IMR-90 (cell line): Measurements from ENCODE around the gene ABHD17A. TPM values are rescaled to one million over a fixed set of nuclear protein-coding genes. Genes with fewer than 3 reads are reported as not detected.

Experiments used
- ATAC-seq: fragments of 200-7000 bp; cut with Tn5 transposase; 2 replicates; pipeline ENCODE4 v1.9.1; 2020; ENCODE audit warnings: low read depth, mild to moderate bottlenecking, moderate library complexity
- BruUV-seq: library from RNA; stranded (reverse); fragments of 400-500 nt; replicated peaks from 2 replicates; lab custom pipeline; 2021; lab: Mats Ljungman, UMichigan
- CTCF ChIA-PET: fragments of 300-600 bp; formaldehyde crosslinking; extraction: SDS; loops from one replicate; lab custom pipeline; 2021; ENCODE audit warnings: antibody characterized with exemption; lab: Yijun Ruan, JAX
- POLR2A ChIA-PET: fragments of 300-600 bp; sonication (Branson Sonifier 250); formaldehyde crosslinking; loops from one replicate; lab custom pipeline; 2022; ENCODE audit warnings: antibody characterized with exemption; ENCODE audit not compliant: unreplicated experiment; lab: Charles Lee
- DNase-seq: peaks from one replicate; pipeline ENCODE4 v3.0.0; 2013
- H2AFZ ChIP-seq: replicated peaks from 2 replicates; pipeline ENCODE3; 2013; ENCODE audit warnings: low read length, mild to moderate bottlenecking; ENCODE audit not compliant: poor library complexity
- H2AK5ac ChIP-seq: 2 replicates; pipeline ENCODE4 v1.6.1; 2013; ENCODE audit warnings: low read depth, low read length, inconsistent platforms
- H2AK9ac ChIP-seq: replicated peaks from 2 replicates; pipeline ENCODE3; 2013; ENCODE audit warnings: mild to moderate bottlenecking, low read depth, low read length, moderate library complexity; ENCODE audit not compliant: poor library complexity
- H2BK120ac ChIP-seq: 2 replicates; pipeline ENCODE4 v1.6.1; 2013; ENCODE audit warnings: low read depth, low read length, inconsistent platforms
- H2BK15ac ChIP-seq: 3 replicates; pipeline ENCODE4 v1.6.1; 2013; ENCODE audit warnings: low read depth, low read length, inconsistent platforms
- H2BK20ac ChIP-seq: 2 replicates; pipeline ENCODE4 v1.6.1; 2013; ENCODE audit warnings: low read depth, mild to moderate bottlenecking, inconsistent platforms, low read length, moderate library complexity
- H2BK5ac ChIP-seq: 2 replicates; pipeline ENCODE4 v1.6.1; 2013; ENCODE audit warnings: mild to moderate bottlenecking, low read depth, low read length, inconsistent platforms; ENCODE audit not compliant: poor library complexity, severe bottlenecking
- H3K14ac ChIP-seq: replicated peaks from 2 replicates; pipeline ENCODE4 v1.6.1; 2013; ENCODE audit warnings: low read depth, low read length, inconsistent platforms
- H3K18ac ChIP-seq: 2 replicates; pipeline ENCODE4 v1.6.1; 2013; ENCODE audit warnings: low read depth, low read length, control low read depth
- H3K23ac ChIP-seq: 2 replicates; pipeline ENCODE4 v1.6.1; 2013; ENCODE audit warnings: low read depth, low read length, inconsistent platforms
- H3K27ac ChIP-seq: 2 replicates; pipeline ENCODE4 v1.5.1; 2013; ENCODE audit warnings: mild to moderate bottlenecking, control low read depth, low read length; ENCODE audit not compliant: insufficient read depth
- H3K27me3 ChIP-seq: 2 replicates; pipeline ENCODE4 v1.6.1; 2013; ENCODE audit warnings: low read length; ENCODE audit not compliant: control insufficient read depth, insufficient read depth
- H3K36me3 ChIP-seq: 2 replicates; pipeline ENCODE4 v1.6.1; 2013; ENCODE audit warnings: low read length, mixed read lengths; ENCODE audit not compliant: control insufficient read depth, insufficient read depth
- H3K4ac ChIP-seq: 2 replicates; pipeline ENCODE4 v1.6.1; 2013; ENCODE audit warnings: low read depth, low read length, inconsistent platforms
- H3K4me1 ChIP-seq: 2 replicates; pipeline ENCODE4 v1.6.1; 2013; ENCODE audit warnings: low read length, mixed read lengths; ENCODE audit not compliant: control insufficient read depth, insufficient read depth
- H3K4me2 ChIP-seq: 2 replicates; pipeline ENCODE4 v1.6.1; 2013; ENCODE audit warnings: low read depth, mild to moderate bottlenecking, control low read depth, low read length, moderate library complexity
- H3K4me3 ChIP-seq: 2 replicates; pipeline ENCODE4 v1.5.1; 2013; ENCODE audit warnings: low read depth, mild to moderate bottlenecking, control low read depth, low read length, moderate library complexity; ENCODE audit not compliant: insufficient read depth
- H3K56ac ChIP-seq: 2 replicates; pipeline ENCODE4 v1.6.1; 2013; ENCODE audit warnings: low read length, inconsistent platforms; ENCODE audit not compliant: insufficient read depth; ENCODE audit errors: extremely low read depth
- H3K79me1 ChIP-seq, 2 experiments: 2 replicates each; pipeline ENCODE4 v1.6.1; 2013; ENCODE audit warnings: low read length in 2 of 2, inconsistent platforms in 1 of 2, low read depth in 1 of 2
- H3K9ac ChIP-seq: 2 replicates; pipeline ENCODE4 v1.6.1; 2013; ENCODE audit warnings: low read depth, low read length, control low read depth
- H3K9me1 ChIP-seq: 2 replicates; pipeline ENCODE4 v1.6.1; 2013; ENCODE audit warnings: low read length, inconsistent platforms; ENCODE audit not compliant: insufficient read depth
- H3K9me3 ChIP-seq: 2 replicates; pipeline ENCODE4 v1.6.1; 2013; ENCODE audit warnings: low read length; ENCODE audit not compliant: control insufficient read depth, insufficient read depth
- H4K20me1 ChIP-seq: 2 replicates; pipeline ENCODE4 v1.6.1; 2013; ENCODE audit warnings: low read length, inconsistent platforms; ENCODE audit not compliant: insufficient read depth
- H4K5ac ChIP-seq: 2 replicates; pipeline ENCODE4 v1.6.1; 2013; ENCODE audit warnings: mild to moderate bottlenecking, low read depth, low read length, control low read depth
- H4K8ac ChIP-seq, 2 experiments: 2 replicates each; pipeline ENCODE4 v1.6.1; 2013; ENCODE audit warnings: low read depth in 2 of 2, low read length in 2 of 2, control low read depth in 1 of 2, inconsistent platforms in 1 of 2
- H4K91ac ChIP-seq: 2 replicates; pipeline ENCODE4 v1.6.1; 2013; ENCODE audit warnings: low read depth, low read length, inconsistent platforms; ENCODE audit not compliant: insufficient read depth
- BHLHE40 ChIP-seq: fragments of 150-350 bp; IDR thresholded peaks from 2 replicates; pipeline ENCODE4 v1.6.1; 2016; ENCODE audit warnings: mild to moderate bottlenecking, low read depth, low read length
- CEBPB ChIP-seq: IDR thresholded peaks from 2 replicates; pipeline ENCODE4 v1.6.1; 2012; ENCODE audit warnings: low read depth, low read length, improper control_type of control experiment
- CTCF ChIP-seq: conservative IDR thresholded peaks from 2 replicates; pipeline ENCODE4 v1.5.1; 2012; ENCODE audit warnings: mild to moderate bottlenecking, low read depth, low read length, improper control_type of control experiment
- ELK1 ChIP-seq: fragments of 150-350 bp; IDR thresholded peaks from 2 replicates; pipeline ENCODE4 v1.6.1; 2016; ENCODE audit warnings: low read depth, mild to moderate bottlenecking, low read length, moderate library complexity, borderline replicate concordance
- MXI1 ChIP-seq: IDR thresholded peaks from 2 replicates; pipeline ENCODE4 v1.6.1; 2012; ENCODE audit warnings: low read depth, mild to moderate bottlenecking, low read length, moderate library complexity, borderline replicate concordance
- NFE2L2 ChIP-seq: fragments of 150-350 bp; IDR thresholded peaks from 2 replicates; pipeline ENCODE4 v1.6.1; 2016; ENCODE audit warnings: low read depth, mild to moderate bottlenecking, low read length
- RAD21 ChIP-seq: IDR thresholded peaks from 2 replicates; pipeline ENCODE4 v1.6.1; 2012; ENCODE audit warnings: low read length, improper control_type of control experiment
- RCOR1 ChIP-seq: IDR thresholded peaks from 2 replicates; pipeline ENCODE4 v1.6.1; 2012; ENCODE audit warnings: mild to moderate bottlenecking, low read length, improper control_type of control experiment; ENCODE audit not compliant: insufficient replicate concordance
- SMC3 ChIP-seq: fragments of 150-350 bp; IDR thresholded peaks from 2 replicates; pipeline ENCODE4 v1.6.1; 2016; ENCODE audit warnings: low read depth, mild to moderate bottlenecking, antibody characterized with exemption, low read length, moderate library complexity
- USF2 ChIP-seq: fragments of 150-350 bp; IDR thresholded peaks from 2 replicates; pipeline ENCODE4 v1.6.1; 2017; ENCODE audit warnings: mild to moderate bottlenecking, antibody characterized with exemption, low read length, low read depth
- WGBS, 2 experiments: methylation state at CpG; one replicate each; pipeline versions ENCODE4 v1.1.5 to v1.1.7; 2013; ENCODE audit warnings: missing lambda C conversion rate in 2 of 2; ENCODE audit not compliant: insufficient read length in 1 of 2; ENCODE audit errors: extremely low coverage in 2 of 2; 5-methylcytosine and 5-hydroxymethylcytosine counted together
- dilution Hi-C: fragments of 300-500 bp; cut with HindIII; formaldehyde crosslinking; loops from one replicate; pipeline ENCODE4 v1.14.3; 2018; ENCODE audit warnings: low sequenced_read_pairs; ENCODE audit not compliant: unreplicated experiment
- in situ Hi-C: fragments of 300-500 bp; cut with MboI; formaldehyde crosslinking; loops from 3 replicates; pipeline ENCODE4 v1.14.3; 2019; ENCODE audit warnings: low sequenced_read_pairs, inconsistent platforms, mixed read lengths
- intact Hi-C: fragments of 100-400 bp; cut with micrococcal nuclease; formaldehyde crosslinking; loops from 2 replicates; pipeline ENCODE4 v1.10.0; 2022
- polyA plus RNA-seq, 3 experiments: library from polyadenylated mRNA; depleted of rRNA; stranded (reverse); fragments of >200 nt; gene quantifications; 2 replicates each; pipeline ENCODE4 v1.2.3, GENCODE V29; 2012; ENCODE audit warnings: low replicate concordance in 1 of 3
- total RNA-seq: library from RNA; depleted of rRNA; stranded (reverse); fragments of >200 nt; gene quantifications from 2 replicates; pipeline ENCODE4 v1.2.3, GENCODE V29; 2012

The ABHD17A gene
- total and polyA plus RNA-seq, 2 of the 4 experiments (the other 2 are of a cell fraction): 37.8 to 76.2 TPM

DNA sequence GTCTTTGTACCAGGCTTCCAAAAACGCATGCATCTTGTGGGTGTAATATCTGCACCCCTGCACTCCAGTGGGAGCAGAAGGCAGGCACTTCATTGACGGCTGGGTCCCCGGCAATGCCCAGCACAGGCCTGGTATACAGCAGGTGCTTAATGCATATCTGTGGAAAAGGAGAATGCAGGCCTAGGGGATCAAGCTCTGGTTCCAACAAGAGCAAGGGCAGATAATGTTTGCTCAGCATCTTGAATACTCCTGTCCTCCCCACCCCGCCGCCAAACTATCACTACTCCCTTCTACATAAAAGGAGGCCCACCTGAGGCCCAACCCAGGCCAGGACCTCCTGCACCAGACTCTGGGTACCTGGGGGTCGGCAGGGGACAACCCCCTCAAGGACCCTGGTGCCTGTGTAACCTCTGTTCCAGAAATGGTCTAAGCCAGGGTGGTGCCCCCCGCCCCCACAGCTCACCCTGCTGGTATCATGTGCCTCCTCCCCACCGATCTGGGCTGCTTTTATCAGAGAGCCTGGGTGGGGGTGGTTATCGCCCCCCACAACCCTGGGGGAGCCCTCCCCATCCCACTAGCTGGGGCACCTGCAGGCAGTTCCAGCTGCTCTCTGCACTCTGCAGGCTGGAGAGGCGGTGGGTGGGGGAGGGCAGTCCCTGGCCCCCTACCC lies 26.7 kb downstream of the ABHD17A start:
- Histone ChIP-seq H3K4me3 (no peak overlapping the region), H2AFZ (no peak overlapping the region), H3K18ac (no peak overlapping the region), H4K91ac (no peak overlapping the region), H3K14ac (no peak overlapping the region), H3K4me1 (peaks cover 56% of the 10 kb centered on the region), H3K4me2 (no peak overlapping the region), H3K79me1 (peaks cover 8 to 81% of the 10 kb centered on the region in 2 experiments; a peak in 3 of 4 replicates), H3K27ac (no peak overlapping the region), H3K36me3 (no peaks in the 10 kb centered on the region), H2AK9ac (no peak overlapping the region), H2BK5ac (no peak overlapping the region), H3K9ac (no peak overlapping the region), H4K8ac (no peak overlapping the region), H3K4ac (no peak overlapping the region; the same call in 1 of the 2 replicates), H3K9me3 (no peaks in the 10 kb centered on the region), H2BK20ac (no peak overlapping the region), H4K20me1 (peaks cover 79% of the 10 kb centered on the region), H3K56ac (no peak overlapping the region), H4K5ac (no peak overlapping the region), H2AK5ac (no peak overlapping the region), H3K23ac (0 out of 2 replicates have a peak overlapping the region, but pooled peaks have one; percentile 4), H2BK15ac (no peak overlapping the region), H2BK120ac (no peak overlapping the region), H3K27me3 (no peaks in the 10 kb centered on the region), H3K9me1 (peaks cover 7% of the 10 kb centered on the region; the same call in 1 of the 2 replicates)
- in situ Hi-C loops (no loop called here), dilution Hi-C loops (no loop called here), intact Hi-C loops (no loop called here)
- no TSS peak for BruUV-seq
- POLR2A ChIA-PET: no interaction called here
- ATAC-seq (no peak), DNase-seq (no peak)
- no peak for TF ChIP-seq USF2
- TF ChIP-seq MXI1: no peak
- no peak for TF ChIP-seq BHLHE40
- no peak for TF ChIP-seq RAD21
- no peak for TF ChIP-seq ELK1
- no peak for TF ChIP-seq SMC3
- no peak for TF ChIP-seq RCOR1
- TF ChIP-seq CEBPB: no peak
- no peak for TF ChIP-seq NFE2L2
- TF ChIP-seq CTCF: no peak
- WGBS, 2 experiments: 80% methylated on average over 1 of the region's 10 CpGs; no CpG with 5 or more reads in 1 of the 2 experiments
- CTCF ChIA-PET: no interaction called here
